Measurements from ENCODE around the gene MKLN1.

The MKLN1 gene

DNA sequence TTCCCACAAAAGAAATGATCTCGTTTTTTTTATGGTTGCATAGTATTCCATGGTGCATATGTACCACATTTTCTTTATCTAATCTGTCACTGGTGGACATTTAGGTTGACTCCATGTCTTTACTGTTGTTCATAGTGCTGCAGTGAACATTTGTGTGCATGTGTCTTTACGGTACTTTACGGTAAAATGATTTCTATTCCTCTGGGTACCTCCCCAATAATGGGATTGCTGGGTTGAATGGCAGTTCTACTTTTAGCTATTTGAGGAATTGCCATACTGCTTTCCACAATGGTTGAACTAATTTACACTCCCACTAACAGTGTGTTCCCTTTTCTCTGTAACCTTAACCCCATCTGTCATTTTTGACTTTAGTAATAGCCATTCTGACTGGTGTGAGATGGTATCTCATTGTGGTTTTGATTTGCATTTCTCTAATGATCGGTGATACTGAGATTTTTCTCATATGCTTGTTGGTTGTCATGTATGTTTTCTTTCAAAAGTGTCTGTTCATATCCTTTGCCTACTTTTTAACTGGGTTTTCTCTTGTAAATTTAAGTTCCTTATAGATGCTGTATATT lies 37.2 kb downstream of the MKLN1 start:
- TF ChIP-seq CTCF (IDR thresholded peaks at IDR 0.05; ENCODE audit: insufficient read depth, missing control alignments): no peak
- FAIRE-seq: no peak
- DNase-seq (ENCODE audit: insufficient read length, low spot score): no peak

GRCh38 chr7:131365838-131366237 lies 38.2 kb downstream of the MKLN1 start:
- FAIRE-seq: peak; percentile 16
- no peak for DNase-seq (ENCODE audit: insufficient read length, low spot score)

DNA sequence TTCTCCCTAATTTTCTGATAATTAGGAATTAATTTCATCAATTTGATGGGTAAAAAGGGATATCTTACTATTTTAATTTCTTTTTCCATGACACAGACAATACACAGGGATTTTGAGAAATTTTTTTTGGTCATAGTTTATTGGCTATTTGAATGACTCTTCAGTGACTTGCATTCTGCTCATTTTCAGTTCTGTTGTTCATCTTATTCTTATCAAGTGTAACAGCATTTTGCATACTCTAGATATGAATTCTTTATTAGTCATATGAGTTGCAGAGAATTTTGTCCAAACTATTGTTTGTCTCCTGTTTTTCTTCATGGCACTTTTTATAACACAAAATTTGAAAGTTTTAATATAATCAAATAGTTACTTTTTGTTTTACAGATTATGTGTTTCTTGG lies 41.7 kb downstream of the MKLN1 start:
- DNase-seq (ENCODE audit: insufficient read length, low spot score) (no peak), FAIRE-seq (no peak)
- TF ChIP-seq CTCF (IDR thresholded peaks at IDR 0.05; ENCODE audit: insufficient read depth, missing control alignments): no peak

More at GRCh38 chr7:131365838-131366237, 38.2 kb downstream of the MKLN1 start:
- TF ChIP-seq CTCF (IDR thresholded peaks at IDR 0.05; ENCODE audit: insufficient read depth, missing control alignments): no peak

DNA sequence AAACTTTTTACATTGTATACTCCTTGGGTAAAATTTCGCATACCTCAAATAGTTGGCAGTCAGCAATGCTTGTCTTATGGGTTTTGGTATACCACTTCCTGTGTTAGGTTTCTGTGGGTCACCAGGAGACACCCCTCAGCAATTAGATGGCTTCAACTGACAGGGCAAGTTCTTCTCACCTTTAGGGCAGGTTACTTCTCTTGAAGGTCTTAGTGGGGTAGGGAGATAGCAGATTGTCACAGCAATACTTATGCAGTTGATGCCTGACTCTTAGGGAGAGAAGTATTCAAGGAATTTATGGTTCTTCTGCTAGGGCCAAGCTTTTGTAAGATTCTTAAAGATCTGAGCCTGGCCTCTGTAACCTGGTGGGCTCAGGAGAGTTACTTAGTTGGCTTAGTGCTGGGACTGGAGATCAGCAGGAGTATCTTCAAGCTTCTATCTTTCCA lies 42.9 kb downstream of the MKLN1 start:
- peak; percentile 21 for FAIRE-seq
- no peak for DNase-seq (ENCODE audit: insufficient read length, low spot score)
- no peak for TF ChIP-seq CTCF (IDR thresholded peaks at IDR 0.05; ENCODE audit: insufficient read depth, missing control alignments)

- DNase-seq (ENCODE audit: insufficient read length, low spot score) (no peak), FAIRE-seq (no peak)
- no peak for TF ChIP-seq CTCF (IDR thresholded peaks at IDR 0.05; ENCODE audit: insufficient read depth, missing control alignments)
Observed at GRCh38 chr7:131371411-131371810, 43.7 kb downstream of the MKLN1 start.

DNA sequence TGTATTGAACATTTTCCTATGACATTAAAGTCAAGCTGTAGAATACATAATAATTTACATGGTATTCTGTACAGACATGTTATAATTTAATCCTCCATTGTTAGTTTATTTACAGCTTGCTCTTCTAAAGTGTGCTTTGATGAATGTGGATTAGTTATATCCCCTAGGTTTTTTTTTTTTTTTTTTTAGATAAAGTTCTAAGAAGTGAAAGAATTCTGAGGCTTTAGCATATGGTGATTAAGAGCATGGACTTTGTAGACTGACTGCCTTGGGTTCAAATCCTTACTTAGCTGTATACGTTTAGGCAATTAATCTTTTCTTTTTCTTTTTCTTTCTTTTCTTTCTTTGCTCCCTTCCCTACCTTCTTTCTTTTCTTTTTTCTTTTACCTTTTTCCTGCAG lies 44.9 kb downstream of the MKLN1 start:
- no peak for FAIRE-seq
- DNase-seq (ENCODE audit: insufficient read length, low spot score): no peak
- no peak for TF ChIP-seq CTCF (IDR thresholded peaks at IDR 0.05; ENCODE audit: insufficient read depth, missing control alignments)

DNA sequence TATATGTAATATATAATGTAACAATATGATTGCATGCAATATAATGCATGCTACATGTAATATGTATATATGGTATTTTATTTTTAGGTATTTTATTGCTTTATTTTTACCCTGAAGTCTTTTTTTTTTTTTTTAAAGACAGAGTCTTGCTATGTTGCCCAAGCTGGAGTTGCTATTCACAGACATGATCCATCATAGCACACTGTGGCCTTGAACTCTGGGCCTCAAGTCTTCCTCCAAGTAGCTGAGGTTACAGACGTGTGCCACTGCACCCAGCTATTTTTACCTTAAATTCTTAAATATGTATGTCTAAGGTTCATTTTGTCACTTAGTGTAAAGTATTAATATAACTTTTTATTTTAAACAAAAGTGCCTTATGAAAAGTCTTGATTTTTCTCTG lies 47.1 kb downstream of the MKLN1 start:
- DNase-seq (ENCODE audit: insufficient read length, low spot score) (no peak), FAIRE-seq (no peak)
- no peak for TF ChIP-seq CTCF (IDR thresholded peaks at IDR 0.05; ENCODE audit: insufficient read depth, missing control alignments)

Data from D721Med (cell line).